Left colon (tissue), 2 donors: ENCODE measurements around the gene VCX2. TPM values are rescaled to one million over a fixed set of nuclear protein-coding genes. Genes with fewer than 3 reads are reported as not detected.
"Not testable (repeated sequence)": the region's sequence is repeated elsewhere in the genome, so short reads cannot be mapped to it uniquely, and the experiment has no call there.

Source experiments
- ATAC-seq: fragments of 200-7000 bp; cut with Tn5 transposase; one replicate; pipeline ENCODE4 v1.9.1; 2020; ENCODE audit warnings: mild to moderate bottlenecking, moderate library complexity
- DNase-seq, 2 donors: peaks; one replicate each; pipeline ENCODE4 v3.0.0-alpha.2; 2020
- intact Hi-C, 2 donors: fragments of 100-400 bp; cut with DNase I in 1 of 2; cut with micrococcal nuclease in 1 of 2; formaldehyde crosslinking; loops; one replicate each; pipeline versions ENCODE4 v1.11.2 to v1.14.0; 2022; cut with DNase I, micrococcal nuclease
- long read RNA-seq: library from polyadenylated mRNA; unstranded; transcript quantifications from one replicate; pipeline ENCODE4 v2.0.0, GENCODE V29; 2021
- total RNA-seq, 2 donors: library from RNA; stranded (reverse); fragmentation: NEBNext Ultra II Directional; extraction: Animal tissue kit (Norgen Biotek cat#: 25700); gene quantifications; one replicate each; pipeline ENCODE4 v1.2.1, GENCODE V29; 2021
- donor health status: DM: no; HTN: no; CAD: no.
- donor health status: DM: yes; HTN: yes; CAD: no.

Gene VCX2
- not detected for total RNA-seq
- long read RNA-seq: 0 reads

DNA sequence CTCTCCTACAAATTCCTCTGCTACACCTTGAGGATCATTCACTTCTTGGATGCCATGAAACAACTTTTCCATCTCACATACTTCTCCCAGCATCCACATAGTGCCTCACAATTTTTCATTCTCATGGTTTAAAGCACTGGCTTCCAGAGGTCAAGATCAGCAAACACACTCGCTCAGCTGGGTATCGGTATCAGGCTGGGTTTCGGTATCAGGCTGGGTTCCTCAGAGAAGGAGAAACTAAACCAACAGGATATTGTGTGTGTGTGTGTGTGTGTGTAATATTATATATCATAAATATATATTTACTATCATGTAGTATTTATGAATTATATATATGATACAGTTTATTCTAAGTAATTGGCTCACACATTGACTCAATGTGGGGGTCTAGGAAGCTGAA lies at the start of gene VCX2:
Gene VCX2 (minus strand): TSS at position 99 of the 400 bp plus-strand sequence. CDS start 624 bp downstream, outside the sequence.
- ATAC-seq: not testable (repeated sequence)

DNA sequence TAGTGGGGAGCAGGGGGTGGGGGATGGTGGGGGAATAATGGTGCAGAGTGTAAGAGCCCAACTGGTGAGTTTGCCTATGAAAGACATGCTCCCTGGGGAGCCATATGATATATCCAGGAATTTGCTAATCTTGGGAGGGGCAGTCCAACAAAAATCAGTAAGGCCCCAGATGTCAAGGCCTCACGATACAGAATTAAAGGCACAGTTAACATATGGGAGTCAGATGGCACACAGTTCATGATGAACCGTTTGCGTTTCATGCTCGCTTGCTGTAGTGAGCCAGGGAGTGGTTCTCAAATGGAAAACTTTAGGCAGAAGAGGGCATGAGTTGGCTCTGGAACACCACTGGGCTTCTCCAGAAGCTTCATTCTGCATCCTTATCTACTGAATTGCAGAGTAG lies 33.9 kb upstream of the VCX2 start:
- ATAC-seq (no peak), DNase-seq (no peak)
- intact Hi-C loops: no loop called here

More for the DNA sequence above, at the start of gene VCX2:
- DNase-seq, intact Hi-C loops: not testable (repeated sequence)

DNA sequence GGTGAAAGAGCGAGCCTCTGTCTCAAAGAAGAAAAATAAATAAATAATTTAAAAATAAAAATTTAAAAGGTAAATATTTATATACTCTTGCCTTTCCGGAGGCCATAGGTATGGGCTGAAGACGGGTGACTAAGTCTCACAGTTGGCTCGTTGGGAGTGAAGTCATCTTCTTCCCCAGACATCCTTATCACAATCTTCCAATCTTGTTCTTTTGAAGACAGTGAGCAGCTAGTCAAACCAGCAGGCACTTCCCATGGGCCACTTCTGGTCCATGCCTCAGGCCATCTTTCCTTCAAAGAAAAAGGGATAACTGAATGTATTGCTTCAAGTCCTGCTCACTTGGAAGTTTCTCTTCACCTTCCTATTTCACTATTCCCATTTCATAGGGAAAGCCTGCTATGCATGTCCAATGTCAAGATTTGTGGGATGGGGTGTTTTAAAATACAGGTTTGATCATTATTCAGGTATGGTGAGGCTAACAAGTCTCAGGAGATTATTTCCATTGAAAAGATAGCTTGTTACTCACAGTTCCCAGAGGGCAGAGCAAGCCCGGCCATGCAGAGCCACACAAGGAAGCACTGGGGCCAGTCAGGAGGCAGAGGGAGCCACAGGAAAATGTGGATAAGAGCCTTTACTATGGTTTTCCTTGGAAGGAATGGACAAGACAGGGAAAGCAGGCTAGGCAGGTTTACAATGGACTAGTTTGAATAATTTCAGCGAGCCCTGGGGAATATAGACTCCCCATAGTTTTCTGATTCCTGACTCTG lies 33.3 kb upstream of the VCX2 start:
- no peak for DNase-seq
- ATAC-seq: no peak
- intact Hi-C loops: no loop called here

DNA sequence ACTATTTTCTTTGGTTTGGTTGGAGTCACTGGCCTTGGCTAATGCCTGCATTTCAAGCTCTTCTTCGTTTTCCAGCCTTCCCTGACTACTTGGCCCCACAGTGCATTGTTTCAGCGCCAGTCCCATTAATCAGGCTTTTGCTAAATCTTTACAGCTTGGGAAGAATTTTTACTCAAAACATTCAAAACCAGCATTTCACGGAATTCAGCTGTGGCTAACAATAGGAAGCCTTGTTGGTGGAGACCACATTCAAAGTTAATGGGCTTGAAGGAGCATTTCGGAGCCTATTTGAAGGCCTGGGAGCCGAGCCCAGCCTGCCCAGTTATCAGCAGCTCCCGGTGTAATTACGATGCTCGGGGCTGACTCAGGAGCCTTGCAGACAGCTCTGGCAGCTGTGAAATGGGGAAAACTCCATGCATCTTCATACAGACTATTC lies 30.8 kb upstream of the VCX2 start:
- ATAC-seq: no peak
- intact Hi-C loops: no loop called here
- no peak for DNase-seq

DNA sequence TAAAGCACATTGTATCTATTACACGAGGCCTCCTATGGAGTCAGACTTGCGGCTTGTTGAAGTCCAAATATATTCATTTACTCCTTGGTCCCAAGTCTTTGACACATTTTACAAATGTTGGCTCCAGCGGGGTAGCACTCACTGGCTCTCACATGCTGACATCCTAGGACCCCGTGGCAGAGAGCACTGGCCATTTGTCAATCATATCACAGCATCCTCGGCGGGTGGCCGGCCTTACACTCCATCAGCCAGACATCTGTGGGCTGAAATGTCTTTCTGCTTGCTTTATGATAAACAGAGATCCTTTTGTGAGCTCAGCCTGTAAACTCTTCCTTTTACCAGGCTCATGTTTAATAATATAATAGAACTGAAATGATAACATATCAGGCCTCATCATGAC lies 25.7 kb upstream of the VCX2 start:
- intact Hi-C loops: no loop called here
- ATAC-seq: no peak

DNA sequence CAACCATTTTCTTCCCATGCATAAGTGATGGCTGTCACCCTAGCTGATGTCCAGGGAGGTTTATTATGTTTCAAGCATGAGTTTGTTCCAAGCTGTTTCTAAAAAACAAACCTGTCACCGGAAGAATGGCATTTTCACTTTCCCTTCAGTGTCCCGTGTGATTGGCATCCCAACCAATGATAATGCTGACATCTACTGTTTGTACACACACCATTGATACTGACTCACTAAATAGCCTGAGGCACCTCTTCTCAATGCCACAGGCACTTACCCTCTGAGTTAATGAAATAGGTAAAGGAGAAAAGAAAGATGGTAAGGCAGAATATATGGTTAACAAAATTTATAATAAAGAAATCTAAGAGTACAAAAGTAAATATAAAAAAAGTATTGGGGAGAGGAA lies 23.1 kb upstream of the VCX2 start:
- ATAC-seq (no peak), DNase-seq (no peak)
- intact Hi-C loops: no loop called here

More for the DNA sequence above, 25.7 kb upstream of the VCX2 start:
- DNase-seq: no peak

DNA sequence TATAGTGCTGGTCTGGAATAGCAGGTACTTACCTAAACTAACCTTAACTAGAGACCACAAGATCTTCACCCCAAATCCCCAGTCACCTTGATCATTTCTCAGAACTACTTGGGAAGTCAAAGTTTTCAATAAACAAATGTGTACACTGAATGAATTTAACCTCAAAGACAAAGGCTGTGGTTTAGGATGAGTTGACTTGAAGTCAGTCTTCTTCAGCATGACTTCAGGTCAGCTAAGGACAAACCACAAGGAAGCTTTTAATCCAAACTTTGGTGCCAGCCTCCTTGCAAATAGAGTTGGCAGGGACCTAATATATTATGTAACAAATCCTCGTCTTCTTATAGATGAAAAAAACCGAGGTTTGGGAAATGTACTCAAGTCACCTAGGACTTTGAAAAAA lies 21.2 kb upstream of the VCX2 start:
- no peak for DNase-seq
- ATAC-seq: no peak
- intact Hi-C loops: no loop called here

DNA sequence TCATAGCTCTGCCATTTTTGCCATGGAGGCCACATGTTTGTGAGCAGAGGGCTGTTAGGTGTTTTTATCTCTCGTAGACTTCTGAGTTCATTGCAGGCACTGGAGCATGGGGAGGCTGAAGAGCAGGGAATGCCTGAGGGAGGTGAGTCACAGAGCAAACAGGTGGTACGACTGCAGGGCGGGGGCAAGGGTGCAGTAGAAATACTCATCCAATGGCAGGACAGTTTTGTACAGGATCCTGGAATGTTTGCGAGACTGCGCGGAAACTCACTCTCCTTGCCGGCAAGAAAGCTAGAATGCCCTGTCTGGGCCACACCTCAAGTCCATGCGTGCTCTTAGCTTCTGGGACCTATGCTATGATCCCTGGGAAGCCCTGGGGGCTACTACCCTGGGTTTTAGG lies 20.0 kb upstream of the VCX2 start:
- peak; percentile 59 to 74 for DNase-seq
- intact Hi-C loops: no loop called here
- peak; percentile 100 for ATAC-seq

DNA sequence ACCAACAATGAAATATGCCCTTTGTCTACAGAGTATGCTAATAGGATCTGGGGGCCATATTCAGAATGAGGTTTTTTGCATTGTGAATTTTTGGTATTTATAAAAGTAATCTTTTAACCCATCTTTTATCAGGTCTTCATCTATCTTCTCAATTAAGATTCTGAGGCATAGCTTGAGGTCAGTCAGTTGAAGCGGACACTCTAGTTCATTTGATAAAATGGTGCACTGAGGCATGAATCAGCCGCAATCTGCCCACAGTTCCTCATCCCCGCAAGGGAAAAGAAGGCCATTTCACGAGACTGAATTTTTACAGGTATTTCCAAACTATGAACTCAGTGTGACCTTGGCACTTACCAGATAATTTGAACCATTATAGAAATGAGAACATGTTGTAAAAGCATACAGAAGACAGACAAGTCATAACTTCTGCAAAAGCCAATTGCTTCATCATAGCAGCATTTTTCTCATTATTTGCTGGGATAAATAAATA lies 19.3 kb upstream of the VCX2 start:
- no peak for ATAC-seq
- no peak for DNase-seq

DNA sequence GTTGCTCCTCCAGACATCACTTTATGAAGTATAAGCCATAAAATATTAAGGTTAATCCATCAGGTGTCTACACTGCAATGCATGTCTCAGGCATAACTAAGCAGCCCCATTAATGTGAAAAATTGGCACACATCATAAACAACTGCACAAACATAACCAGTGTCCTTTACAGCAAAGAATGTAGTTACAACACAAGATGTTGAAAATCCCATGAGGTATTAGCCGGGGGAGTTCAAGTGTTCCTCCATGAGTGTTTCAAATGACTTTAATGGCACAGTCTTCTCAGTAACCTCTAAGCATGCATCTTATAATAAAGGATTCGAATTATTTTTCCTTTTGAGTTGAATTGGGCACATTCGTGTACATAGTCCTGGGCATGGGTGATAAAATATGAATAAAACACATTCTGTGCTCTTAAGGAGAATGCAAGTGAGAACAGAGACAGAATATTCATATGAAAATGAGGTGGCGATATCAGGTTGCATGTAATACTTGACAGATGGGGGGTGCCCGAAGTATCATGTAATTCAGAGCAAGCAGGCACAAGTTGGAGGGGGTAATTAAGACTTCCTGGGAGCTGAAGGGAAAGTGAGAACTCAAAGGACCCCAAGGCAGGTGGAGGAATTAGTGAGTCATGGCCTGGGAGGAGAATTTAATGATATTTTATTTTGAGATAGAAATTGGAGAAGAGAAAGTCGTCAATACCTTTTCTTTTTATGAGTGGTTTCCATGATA lies 18.2 kb upstream of the VCX2 start:
- intact Hi-C loops: no loop called here
- DNase-seq: no peak
- ATAC-seq: no peak

More for the DNA sequence above, 19.3 kb upstream of the VCX2 start:
- intact Hi-C loops: no loop called here

DNA sequence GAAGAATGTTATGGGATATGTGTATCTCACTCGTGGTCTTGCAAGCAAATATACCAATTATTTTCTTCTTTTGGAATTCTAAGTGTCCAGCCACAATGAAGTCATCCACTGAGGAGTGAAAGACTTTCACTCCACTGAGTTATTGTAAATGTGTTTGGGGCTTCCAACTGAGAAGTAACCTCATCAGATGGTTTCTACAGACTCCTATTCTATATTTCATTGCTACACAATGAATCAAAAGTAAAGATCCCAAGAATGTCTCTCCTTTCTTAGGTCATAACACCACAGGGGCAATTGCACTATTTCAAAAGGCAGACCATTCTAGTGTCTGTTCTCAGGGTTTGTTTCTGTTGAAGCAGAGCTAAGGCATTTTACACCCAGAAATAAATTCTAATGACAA lies 12.3 kb upstream of the VCX2 start:
- no peak for DNase-seq
- intact Hi-C loops: no loop called here
- ATAC-seq: no peak

DNA sequence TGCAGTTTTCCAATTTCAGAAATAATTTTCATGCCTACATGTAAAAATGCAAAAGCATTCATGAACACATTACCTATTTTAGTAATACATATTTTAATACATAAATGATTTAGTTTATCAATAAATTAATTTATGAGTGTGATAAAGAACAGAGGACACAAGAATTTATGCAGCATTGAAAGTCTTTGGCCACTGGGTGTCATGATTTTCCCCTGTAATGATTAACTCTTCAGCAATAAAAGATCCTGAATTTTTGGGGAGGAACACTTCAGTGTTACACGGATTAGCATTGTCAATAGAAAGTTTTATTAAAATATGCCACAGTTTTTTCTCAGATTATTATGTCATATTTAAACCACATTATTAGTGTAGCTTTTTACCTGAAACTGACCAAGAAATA lies 8.6 kb upstream of the VCX2 start:
- ATAC-seq: no peak
- no peak for DNase-seq
- intact Hi-C loops: no loop called here

DNA sequence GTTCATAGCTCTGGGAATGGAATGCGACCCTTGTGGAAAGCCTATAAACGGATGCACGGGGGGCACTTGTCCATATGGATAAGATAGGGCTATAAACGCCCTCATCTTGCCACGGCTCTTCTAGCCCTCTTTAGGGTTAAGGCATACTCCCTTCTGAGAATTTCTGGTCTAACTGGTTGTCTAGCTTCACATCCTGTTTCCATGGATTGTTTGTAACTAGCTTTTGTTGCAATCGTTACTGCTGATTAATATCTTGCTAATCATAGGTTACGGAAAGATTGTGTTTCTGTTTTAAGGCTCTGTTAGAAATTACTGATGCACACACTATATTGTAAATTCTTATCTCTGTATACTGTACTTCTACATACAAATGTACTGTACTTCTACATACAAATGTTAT lies 17.1 kb downstream of the VCX2 start:
- intact Hi-C loops, ATAC-seq, DNase-seq: not testable (repeated sequence)

DNA sequence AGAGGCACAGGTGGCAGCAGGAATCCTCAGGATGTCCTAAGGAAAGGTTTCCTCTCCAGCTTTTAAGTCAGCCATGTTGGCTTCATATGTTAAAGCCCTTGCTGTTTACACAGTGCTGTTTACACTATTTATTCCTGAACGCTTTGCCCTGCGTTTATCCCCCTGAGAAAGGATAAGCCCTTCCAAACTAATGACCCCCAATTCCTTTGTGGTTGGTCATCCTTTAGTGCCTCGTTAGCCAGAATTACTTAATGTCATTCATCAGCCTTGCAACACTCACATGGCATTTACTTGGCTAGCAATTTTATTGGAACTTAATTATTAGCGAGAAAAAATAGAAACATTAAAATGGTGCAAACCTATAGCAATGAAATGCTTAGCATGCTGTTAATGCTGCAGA lies 23.8 kb downstream of the VCX2 start:
- no peak for ATAC-seq
- intact Hi-C loops: no loop called here
- no peak for DNase-seq

DNA sequence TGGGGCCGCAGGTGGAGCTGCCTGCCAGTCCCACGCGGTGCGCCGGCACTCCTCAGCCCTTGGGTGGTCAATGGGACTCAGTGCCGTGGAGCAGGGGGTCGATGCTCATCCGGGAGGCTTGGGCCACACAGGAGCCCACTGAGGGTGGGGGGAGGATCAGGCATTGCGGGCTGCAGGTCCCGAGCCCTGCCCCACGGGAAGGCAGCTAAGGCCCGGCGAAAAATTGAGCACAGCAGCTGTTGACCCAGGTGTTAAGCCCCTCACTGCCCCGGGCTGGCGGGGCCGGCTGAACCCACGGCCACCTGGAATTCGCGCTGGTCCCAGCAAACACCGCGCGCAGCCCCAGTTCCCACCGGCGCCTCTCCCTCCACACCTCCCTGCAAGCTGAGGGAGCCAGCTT lies 26.1 kb downstream of the VCX2 start:
- intact Hi-C loops: no loop called here
- no peak for ATAC-seq
- DNase-seq: no peak

DNA sequence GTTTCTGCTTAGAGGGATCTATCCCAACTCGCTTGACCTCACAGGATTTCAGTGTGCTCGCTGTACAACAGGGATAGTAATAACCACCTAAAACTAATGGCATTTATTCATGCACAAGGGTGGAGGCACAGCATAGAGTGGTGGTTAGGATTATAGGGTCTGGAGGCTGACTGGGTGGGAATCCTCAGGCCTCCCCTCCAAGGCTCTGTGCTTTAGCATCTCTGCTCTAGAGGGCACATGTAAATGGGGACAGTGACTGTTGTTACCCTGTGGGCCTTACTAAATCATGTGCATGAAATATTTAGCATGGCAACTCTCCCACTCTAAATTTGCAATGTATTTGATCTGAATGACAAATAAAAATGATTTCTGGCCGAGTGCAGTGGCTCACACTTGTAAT lies 29.2 kb downstream of the VCX2 start:
- no peak for DNase-seq
- no peak for ATAC-seq
- intact Hi-C loops: no loop called here

DNA sequence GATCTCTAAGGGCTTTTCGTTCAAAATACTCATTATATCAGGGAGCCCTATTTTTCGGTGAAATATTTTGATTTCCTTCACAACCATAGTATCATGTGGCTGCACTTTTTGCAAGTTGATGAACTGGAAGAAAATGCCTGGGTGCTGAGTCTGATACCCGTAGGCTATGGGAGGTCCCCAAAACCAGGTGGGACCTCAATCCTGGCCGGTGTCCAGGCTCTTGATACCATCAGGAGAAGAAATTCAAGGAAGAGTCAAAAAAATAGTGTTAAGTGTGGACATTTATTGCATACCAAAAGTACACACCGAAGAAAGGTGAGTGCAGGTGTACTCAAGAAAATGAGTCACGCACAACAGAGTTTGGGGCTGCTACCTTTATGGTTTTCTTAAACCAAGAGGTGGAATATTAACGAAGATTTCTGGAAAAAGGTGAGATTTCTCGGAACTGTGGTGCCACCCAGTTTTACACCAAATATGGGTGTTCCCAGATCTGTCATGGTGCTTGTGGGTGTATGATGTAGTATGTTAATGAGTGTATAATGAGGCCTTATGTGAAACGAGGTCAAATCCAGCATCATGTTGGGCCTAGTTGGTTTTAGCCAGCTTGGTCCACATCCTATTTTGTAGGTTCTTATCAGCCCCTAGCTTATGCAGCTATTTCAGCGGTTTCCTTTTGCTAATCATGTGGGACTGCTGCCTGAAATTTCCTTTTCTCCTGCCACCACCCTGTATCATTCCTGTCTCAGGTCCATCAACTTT lies 29.9 kb downstream of the VCX2 start:
- intact Hi-C loops: no loop called here
- ATAC-seq (no peak), DNase-seq (no peak)

DNA sequence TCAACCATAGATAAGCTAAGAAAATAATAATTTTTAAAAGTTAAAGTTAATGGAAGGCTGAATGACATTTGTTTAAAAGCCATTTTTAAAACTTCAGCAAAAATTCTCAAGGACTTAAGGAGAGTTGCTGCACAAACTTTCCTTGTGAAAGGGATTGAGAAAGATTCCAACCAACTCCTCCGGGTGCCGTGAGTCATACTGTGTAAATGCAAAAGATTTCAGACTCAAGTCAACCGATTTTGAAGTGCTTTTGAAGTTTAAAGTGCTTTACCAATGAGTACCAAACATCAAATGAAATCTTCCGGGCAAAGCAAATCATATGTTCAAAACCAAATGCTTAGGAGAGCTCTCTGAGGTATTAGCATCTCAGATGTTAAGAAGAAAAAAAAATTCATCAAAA lies 31.4 kb downstream of the VCX2 start:
- no peak for DNase-seq
- ATAC-seq: no peak
- intact Hi-C loops: no loop called here

DNA sequence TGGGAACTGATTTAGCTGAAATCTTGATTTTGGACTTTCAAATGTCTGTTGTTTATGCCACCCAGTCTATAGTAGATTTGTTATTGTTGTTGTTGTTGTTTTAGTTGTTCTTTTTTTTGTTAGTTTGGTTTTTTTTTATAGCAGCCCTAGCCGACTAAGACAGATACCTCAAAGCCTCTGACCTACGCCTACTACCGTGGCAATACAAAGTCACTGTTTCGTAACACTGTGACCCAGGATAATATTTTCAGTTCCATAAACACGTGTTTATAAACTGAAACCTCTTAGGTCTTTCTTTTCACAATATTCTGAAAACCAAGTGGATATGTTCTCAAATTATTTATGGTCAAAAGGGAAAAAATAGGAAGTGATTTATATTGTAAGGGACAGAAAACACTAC lies 32.8 kb downstream of the VCX2 start:
- ATAC-seq (no peak), DNase-seq (no peak)
- intact Hi-C loops: no loop called here

DNA sequence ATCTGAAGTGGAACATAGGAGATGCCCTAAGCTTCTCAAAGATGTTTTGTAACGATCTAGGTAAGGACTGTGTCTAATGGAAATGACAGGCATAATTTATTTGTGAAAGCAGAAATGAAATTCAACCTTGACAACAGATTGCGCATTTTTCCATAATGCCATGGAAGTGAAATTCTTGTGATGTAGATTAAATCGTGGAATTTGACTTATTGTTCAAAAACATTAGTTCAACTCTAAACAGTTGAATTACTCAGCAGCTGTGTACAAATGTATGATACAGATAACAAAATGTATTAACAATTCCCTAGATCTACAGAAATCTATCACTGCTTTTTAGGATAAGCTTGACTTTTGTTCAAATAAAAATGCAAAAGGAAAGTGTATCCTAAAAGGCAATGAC lies 44.4 kb downstream of the VCX2 start:
- intact Hi-C loops: no loop called here
- ATAC-seq (no peak), DNase-seq (no peak)
